HG03469 (cell line): ENCODE data around the gene CCDC187.

Experiments used
- ATAC-seq: cut with Tn5 transposase; IDR thresholded peaks from one replicate; pipeline ENCODE4 v1.9.1; 2021; ENCODE audit warnings: mild to moderate bottlenecking, moderate library complexity, moderate number of reproducible peaks; ENCODE audit not compliant: unreplicated experiment

CCDC187 gene

GRCh38 chr9:136286987-136287379, 16.9 kb downstream of the CCDC187 start:
- ATAC-seq: no peak

- no peak for ATAC-seq
These were observed 17.4 kb downstream of the CCDC187 start for GRCh38 chr9:136286359-136286986.

- no peak for ATAC-seq
These were observed 18.2 kb downstream of the CCDC187 start for GRCh38 chr9:136285501-136286358.

- no peak for ATAC-seq
These were observed 18.9 kb downstream of the CCDC187 start for GRCh38 chr9:136284951-136285350.

- ATAC-seq: no peak
These were observed 19.6 kb downstream of the CCDC187 start for GRCh38 chr9:136284311-136284710.

- peak; percentile 53 for ATAC-seq
These were observed 20.3 kb downstream of the CCDC187 start for GRCh38 chr9:136283291-136284235.

- no peak for ATAC-seq
These were observed 21.5 kb downstream of the CCDC187 start for GRCh38 chr9:136282272-136282861.

- ATAC-seq: no peak
These were observed 22.2 kb downstream of the CCDC187 start for GRCh38 chr9:136281421-136282271.

GRCh38 chr9:136280535-136281315, 23.2 kb downstream of the CCDC187 start:
- ATAC-seq: no peak

- ATAC-seq: no peak
These were observed 24.4 kb downstream of the CCDC187 start for GRCh38 chr9:136279471-136279870.

GRCh38 chr9:136278894-136279293, 25.0 kb downstream of the CCDC187 start:
- no peak for ATAC-seq

- ATAC-seq: no peak
These were observed 25.7 kb downstream of the CCDC187 start for GRCh38 chr9:136278221-136278620.

- ATAC-seq: no peak
These were observed 26.1 kb downstream of the CCDC187 start for GRCh38 chr9:136277746-136278145.

GRCh38 chr9:136276716-136277115, 27.2 kb downstream of the CCDC187 start:
- ATAC-seq: no peak

- ATAC-seq: no peak
These were observed 28.1 kb downstream of the CCDC187 start for GRCh38 chr9:136275655-136276429.

- no peak for ATAC-seq
These were observed 28.9 kb downstream of the CCDC187 start for GRCh38 chr9:136274786-136275654.
